Body of pancreas (tissue), 4 donors: ENCODE data around the gene CBFA2T3. TPM values are rescaled to one million over a fixed set of nuclear protein-coding genes. Genes with fewer than 3 reads are reported as not detected.

Source experiments
- ATAC-seq: fragments of 150-250 bp; one replicate; pipeline ENCODE4 v1.9.1; 2016
- DNase-seq, 4 donors: peaks; one replicate each; pipeline ENCODE4 v3.0.0-alpha.2; 2019
- H3K27ac ChIP-seq, 4 donors: fragments of 200-600 bp; sonication (generic); 1 replicate in 3 of 4; 2 replicates in 1 of 4; pipeline versions ENCODE4 v1.5.1 to v1.6.1; 2016 to 2019; ENCODE audit warnings: mild to moderate bottlenecking in 1 of 4, mixed read lengths in 1 of 4, moderate library complexity in 1 of 4
- H3K27me3 ChIP-seq, 2 donors: fragments of 200-600 bp; sonication (generic); one replicate each; pipeline ENCODE4 v1.6.0; 2016; ENCODE audit warnings: mild to moderate bottlenecking in 1 of 2
- H3K36me3 ChIP-seq, 2 donors: fragments of 200-600 bp; sonication (generic); replicated peaks in 1 of 2; 2 replicates each; pipeline ENCODE4 v1.5.1; 2016; ENCODE audit warnings: low read depth in 2 of 2; ENCODE audit not compliant: insufficient read depth in 1 of 2
- H3K4me1 ChIP-seq: fragments of 200-600 bp; sonication (generic); one replicate; pipeline ENCODE4 v1.6.0; 2016
- H3K4me3 ChIP-seq, 2 donors: fragments of 200-600 bp; sonication (generic); 1 replicate in 1 of 2; 2 replicates in 1 of 2; pipeline ENCODE4 v1.5.1; 2016 to 2019
- H3K9me3 ChIP-seq, 3 donors: fragments of 200-600 bp; sonication (generic); 1 replicate in 2 of 3; 2 replicates in 1 of 3; pipeline ENCODE4 v1.5.1; 2016
- CTCF ChIP-seq, 7 experiments: fragments of 450-650 bp in 4 of 7; fragments of 200-600 bp in 3 of 7; sonication (generic) in 3 of 7; IDR thresholded peaks; one replicate each; pipeline ENCODE4 v1.5.1; 2016 to 2019; ENCODE audit warnings: antibody characterized with exemption in 7 of 7
- POLR2A ChIP-seq, 3 donors: fragments of 450-650 bp; IDR thresholded peaks; one replicate each; pipeline ENCODE4 v1.6.1; 2016; ENCODE audit warnings: antibody characterized with exemption in 3 of 3, mild to moderate bottlenecking in 2 of 3
- WGBS, 2 donors: methylation state at CpG; one replicate each; pipeline ENCODE4 v1.1.5; 2017; 5-methylcytosine and 5-hydroxymethylcytosine counted together
- intact Hi-C: fragments of 100-400 bp; cut with DNase I; formaldehyde crosslinking; loops from one replicate; pipeline ENCODE4 v1.15.1; 2023
- total RNA-seq, 2 donors: library from RNA; depleted of rRNA; stranded (reverse); fragments of >200 nt; gene quantifications; one replicate each; pipeline ENCODE4 v1.1.0, GENCODE V29; 2016

CBFA2T3 gene
- total RNA-seq, 2 donors from 2014 or later: 7.8 to 16.2 TPM

- Histone ChIP-seq H3K4me3 (no peak overlapping the region), H3K9me3 (no peaks in the 10 kb centered on the region), H3K27ac (no peak overlapping the region), H3K36me3 (no peaks in the 10 kb centered on the region), H3K4me1 (no peaks in the 10 kb centered on the region), H3K27me3 (no peaks in the 10 kb centered on the region)
- 88 to 94% methylated on average over 38 to 39 of the region's 40 CpGs for WGBS, 2 donors
- TF ChIP-seq CTCF (IDR thresholded peaks at IDR 0.05): no peak
- no peak for TF ChIP-seq POLR2A (IDR thresholded peaks at IDR 0.05)
- DNase-seq (no peak), ATAC-seq (no peak)
- intact Hi-C loops: no loop called here
Observed at GRCh38 chr16:88841521-88842307, 135.3 kb downstream of the CBFA2T3 start.

- Histone ChIP-seq H3K27ac (no peak overlapping the region), H3K36me3 (no peaks in the 10 kb centered on the region), H3K27me3 (no peaks in the 10 kb centered on the region), H3K9me3 (no peaks in the 10 kb centered on the region), H3K4me3 (no peak overlapping the region), H3K4me1 (no peaks in the 10 kb centered on the region)
- ATAC-seq: no peak
- WGBS, 2 donors: 90 to 100% methylated on average over 7 to 29 of the region's 30 CpGs
- intact Hi-C loops: no loop called here
- no peak for DNase-seq
- no peak for TF ChIP-seq POLR2A (IDR thresholded peaks at IDR 0.05)
- no peak for TF ChIP-seq CTCF (IDR thresholded peaks at IDR 0.05)
Observed at GRCh38 chr16:88840600-88841215, 136.3 kb downstream of the CBFA2T3 start.

- 87 to 92% methylated on average over 11 to 22 of the region's 24 CpGs for WGBS, 2 donors
Observed at GRCh38 chr16:88839745-88840599, 137.0 kb downstream of the CBFA2T3 start.

GRCh38 chr16:88839026-88839529 lies 137.9 kb downstream of the CBFA2T3 start:
- ATAC-seq (no peak), DNase-seq (no peak)
- Histone ChIP-seq H3K27me3 (no peaks in the 10 kb centered on the region), H3K4me1 (no peaks in the 10 kb centered on the region), H3K4me3 (no peak overlapping the region), H3K27ac (no peak overlapping the region), H3K36me3 (no peaks in the 10 kb centered on the region), H3K9me3 (no peaks in the 10 kb centered on the region)
- intact Hi-C loops: no loop called here
- WGBS, 2 donors: 94% methylated on average over 31 to 39 of the region's 39 CpGs
- TF ChIP-seq CTCF (IDR thresholded peaks at IDR 0.05): no peak
- TF ChIP-seq POLR2A (IDR thresholded peaks at IDR 0.05): no peak

More at GRCh38 chr16:88839745-88840599, 137.0 kb downstream of the CBFA2T3 start:
- Histone ChIP-seq H3K4me3 (no peak overlapping the region), H3K9me3 (no peaks in the 10 kb centered on the region), H3K27me3 (no peaks in the 10 kb centered on the region), H3K36me3 (no peaks in the 10 kb centered on the region), H3K27ac (no peak overlapping the region), H3K4me1 (no peaks in the 10 kb centered on the region)
- no peak for TF ChIP-seq POLR2A (IDR thresholded peaks at IDR 0.05)
- no peak for TF ChIP-seq CTCF (IDR thresholded peaks at IDR 0.05)
- ATAC-seq: no peak
- intact Hi-C loops: no loop called here
- no peak for DNase-seq
